A204.1 (cell line): ENCODE results near the gene NABP2.
"Not testable (repeated sequence)": the region's sequence is repeated elsewhere in the genome, so short reads cannot be mapped to it uniquely, and the experiment has no call there.

Experiments
- FAIRE-seq: peaks from 2 replicates; lab custom pipeline; 2012; peaks lifted over from hg19 to GRCh38; lab: Jason Lieb, UNC

NABP2 gene

DNA sequence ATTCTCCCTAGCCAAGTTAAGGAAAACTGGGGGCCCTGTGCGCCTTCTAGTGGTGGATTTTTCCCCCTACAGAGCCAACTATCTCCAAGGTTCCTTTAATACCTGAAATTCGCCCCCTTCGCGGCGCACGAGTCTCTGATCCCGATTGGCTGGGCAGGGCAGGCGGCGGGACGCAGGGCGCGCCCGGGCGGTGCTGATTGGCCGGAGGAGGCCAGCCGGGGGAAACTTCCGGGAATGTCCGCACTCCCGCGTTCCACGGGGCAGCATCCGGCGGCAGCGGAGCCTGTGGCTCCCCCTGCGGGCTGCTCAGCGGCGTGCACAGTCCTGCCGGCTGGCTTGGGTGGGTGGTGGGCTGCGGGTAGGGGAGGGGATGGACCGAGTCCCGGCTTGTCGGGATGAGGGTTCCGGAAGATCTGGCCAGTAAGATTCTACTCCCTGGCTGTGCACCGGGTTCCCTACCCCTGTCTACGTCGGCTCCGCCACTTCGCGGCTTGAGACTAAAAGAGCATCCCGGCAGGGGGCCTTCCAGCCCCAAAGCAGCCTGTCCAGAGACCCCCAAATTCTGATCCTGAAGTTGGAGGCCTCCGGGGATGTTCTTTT lies at the start of gene NABP2:
Gene NABP2 (plus strand): TSS at position 241 of the 600 bp plus-strand sequence. CDS start 515 bp downstream, outside the sequence.
- peak; percentile 98 for FAIRE-seq

DNA sequence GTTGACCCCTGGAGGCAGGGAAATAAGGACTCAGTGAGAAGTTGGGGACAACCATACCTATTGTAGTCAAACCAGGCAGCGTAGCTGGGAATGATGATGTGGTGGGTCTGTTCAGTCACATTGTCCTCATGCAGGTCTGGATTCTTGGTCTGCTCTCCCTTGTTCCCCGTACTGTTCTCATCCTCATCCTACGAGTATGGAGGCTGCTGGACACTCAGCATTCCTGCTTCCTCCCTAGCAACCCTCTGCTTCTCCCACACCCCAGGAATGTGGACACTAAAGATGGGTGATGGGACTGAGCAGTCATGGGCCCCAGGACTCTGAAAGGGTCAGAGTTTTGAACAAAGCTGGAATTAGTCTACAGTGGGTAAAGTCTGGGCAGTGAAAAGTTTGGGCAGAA lies 45.8 kb upstream of the NABP2 start:
- no peak for FAIRE-seq

DNA sequence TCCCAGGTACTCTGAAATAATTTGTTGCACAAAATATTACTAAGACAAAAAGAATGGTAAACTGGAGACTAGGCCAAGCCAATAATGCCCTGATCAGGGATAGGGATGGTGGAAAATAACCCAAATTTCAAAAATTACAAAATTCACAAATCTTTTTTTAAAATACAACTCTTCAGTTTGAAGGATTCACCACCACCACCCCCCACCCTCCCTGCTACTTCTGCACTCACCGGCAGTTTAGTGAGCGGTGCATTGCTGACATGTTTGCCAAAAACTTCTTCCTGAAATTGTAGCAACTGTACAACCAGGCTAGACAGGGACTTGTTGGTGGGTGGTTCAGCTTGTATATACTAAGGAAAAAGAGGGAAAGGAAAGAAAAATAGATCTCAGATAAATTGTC lies 37.2 kb upstream of the NABP2 start:
- no peak for FAIRE-seq

DNA sequence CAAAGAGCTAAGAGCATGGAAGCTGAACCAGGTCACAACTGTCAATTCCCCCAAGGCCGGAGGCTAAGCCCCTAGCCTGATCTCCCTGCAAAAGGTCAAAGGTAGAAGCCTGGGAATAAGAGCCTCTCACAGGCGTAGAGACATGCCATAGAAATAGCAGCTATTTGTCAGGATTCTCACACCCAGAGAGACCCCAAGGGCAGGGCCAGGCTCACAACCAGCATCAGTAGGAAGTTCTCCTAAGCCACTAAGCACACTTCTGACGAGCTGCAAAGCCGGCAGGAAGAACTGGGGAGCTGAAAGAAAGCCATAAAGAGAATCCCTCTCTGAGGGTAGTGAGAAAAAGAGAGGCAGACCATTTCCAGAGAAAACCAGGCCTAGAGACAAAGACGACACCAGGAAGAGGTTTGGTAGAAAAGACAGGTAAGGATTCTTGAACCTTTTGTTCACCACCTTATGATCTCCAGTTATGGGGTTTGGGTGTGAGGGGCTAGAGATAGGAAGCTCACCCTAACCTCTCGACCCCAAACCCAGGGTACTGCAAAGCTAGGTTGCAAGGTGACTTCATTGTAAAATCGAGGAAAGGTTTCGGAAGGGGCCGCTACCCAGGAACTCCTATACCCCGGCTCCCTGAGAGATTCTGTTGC lies 35.9 kb upstream of the NABP2 start:
- FAIRE-seq, result no peak

DNA sequence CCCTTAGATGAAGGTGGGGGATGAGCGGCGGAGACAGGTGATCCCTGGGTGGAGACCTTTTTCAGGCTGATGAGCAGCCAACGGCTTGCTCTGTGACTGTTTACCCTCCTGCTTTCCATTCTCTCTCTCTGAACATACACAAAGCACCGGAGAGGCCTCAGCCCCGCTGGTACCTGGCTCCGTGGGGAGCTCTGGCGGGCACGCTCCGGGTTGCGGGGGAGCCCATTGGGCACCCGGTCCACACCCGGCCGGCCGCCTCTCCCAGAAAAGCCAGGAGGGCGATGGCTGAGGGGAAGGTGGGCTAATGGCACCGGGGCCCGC lies 35.4 kb upstream of the NABP2 start:
- no peak for FAIRE-seq

DNA sequence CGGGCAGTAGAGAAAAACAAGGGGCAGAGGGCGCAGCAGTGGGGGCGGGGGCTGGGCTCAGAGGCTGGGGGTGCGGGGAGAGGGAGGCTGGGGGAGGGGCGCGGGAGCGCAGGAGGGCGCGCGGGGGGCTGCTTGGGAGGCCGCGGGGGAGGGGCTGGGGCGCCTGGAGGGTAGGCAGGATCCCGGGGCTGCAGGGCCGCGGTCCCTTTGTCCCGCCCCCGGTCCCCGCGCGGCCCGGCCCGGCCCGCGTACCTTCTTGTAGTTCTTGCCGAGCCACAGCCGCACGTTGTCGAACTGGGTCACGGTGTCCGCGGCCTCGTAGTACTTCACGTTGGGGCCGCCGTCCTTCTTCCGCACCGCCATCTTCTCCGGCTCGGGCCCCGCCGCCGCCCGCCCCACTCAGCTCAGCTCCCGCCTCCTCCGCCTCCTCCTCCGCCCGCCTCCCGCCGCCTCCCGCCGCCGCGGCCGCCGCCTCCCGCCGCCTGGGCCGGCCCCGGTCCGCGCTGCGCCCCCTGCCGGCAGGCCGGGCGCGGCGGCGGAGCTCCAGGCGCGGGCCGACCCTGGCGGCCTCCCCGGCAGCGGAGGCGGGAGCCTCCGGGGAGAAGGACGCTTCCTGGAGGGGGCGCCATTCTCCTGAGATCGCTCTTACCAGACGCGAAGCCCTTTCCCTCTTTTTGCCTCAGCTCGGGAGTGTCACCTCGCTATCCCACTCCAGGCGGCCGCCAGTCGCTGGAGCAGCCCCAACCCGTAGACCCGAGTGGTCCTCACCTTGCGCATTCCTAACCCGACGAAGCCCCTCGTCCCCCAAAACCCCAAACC lies 34.8 kb upstream of the NABP2 start, which contains the start of gene SMARCC2:
Gene SMARCC2 (minus strand): TSS at position 385 of the 819 bp plus-strand sequence. CDS start 22 bp downstream, at position 363.
- FAIRE-seq, result no peak

DNA sequence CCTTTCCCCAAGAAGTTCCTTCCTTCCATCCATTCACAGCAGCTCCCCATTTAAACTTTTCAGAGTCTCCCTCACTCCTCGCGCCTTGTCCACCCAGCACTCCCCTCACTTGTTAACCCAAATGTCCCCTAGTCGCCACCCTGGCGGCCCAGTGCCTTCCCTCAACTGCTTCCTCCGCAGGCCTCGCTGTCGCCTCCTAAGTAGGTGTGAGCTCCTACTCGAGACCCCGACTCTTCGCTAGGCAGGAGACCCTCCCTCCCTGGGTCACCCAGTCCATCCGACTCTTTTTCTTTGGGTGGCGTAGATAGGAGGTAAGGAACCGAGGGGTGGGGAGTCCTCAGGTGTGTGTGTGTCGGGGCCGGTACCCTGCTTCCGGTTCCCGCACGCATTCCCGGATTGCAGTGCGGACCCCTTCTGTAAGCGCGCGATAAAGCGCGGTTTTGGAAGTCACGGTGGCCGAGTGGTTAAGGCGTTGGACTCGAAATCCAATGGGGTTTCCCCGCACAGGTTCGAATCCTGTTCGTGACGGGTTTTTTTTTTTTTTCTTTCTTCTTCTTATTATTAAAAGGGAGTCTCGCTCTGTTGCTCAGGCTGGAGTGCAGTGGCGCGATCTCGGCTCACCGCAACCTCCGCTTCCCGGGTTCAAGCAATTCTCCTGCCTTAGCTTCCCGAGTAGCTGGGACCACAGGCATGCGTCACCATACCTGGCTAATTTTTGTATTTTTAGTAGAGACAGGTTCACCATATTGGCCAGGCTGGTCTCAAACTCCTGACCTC lies 34.0 kb upstream of the NABP2 start:
- FAIRE-seq, result no peak

DNA sequence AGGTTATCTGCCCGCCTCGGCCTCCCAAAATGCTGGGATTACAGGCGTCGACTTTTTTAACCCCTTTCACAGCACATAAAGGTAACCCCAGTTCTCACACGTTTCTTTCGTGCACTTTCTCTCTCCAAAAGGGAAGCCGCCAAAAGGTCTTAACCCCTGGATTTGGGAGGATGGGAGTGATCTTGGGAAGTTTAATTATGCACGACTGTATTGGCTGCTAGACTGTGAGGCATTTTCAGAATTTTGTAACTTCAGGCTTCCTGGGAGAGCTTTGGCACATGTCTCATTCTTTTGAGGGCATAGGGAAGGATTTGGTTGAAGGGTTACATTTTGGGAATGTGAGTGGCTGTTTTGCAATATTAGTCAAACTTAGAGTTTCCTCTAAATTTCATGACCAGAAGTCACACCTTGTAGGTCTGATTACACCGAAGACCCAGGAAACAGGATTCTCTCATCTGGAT lies 33.4 kb upstream of the NABP2 start:
- FAIRE-seq, result no peak

DNA sequence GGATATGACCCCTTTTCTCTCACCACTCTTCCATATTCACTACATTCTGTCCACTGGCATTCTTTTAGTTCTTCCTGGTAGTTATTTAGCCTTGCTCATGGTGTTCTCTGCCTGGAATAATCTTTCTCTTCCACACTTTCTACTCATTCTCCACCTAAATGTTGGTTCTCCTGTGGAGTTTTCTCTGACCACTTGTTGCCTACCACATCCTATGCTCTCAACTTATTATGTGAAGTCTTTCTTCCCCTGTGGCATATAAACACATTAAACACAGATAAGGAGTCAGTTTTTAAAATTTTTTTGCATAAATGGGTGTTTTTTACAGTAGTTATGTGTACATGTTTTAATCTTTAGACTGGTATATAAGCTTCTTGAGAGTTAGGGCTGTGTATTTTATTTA lies 31.6 kb upstream of the NABP2 start:
- FAIRE-seq, result no peak

DNA sequence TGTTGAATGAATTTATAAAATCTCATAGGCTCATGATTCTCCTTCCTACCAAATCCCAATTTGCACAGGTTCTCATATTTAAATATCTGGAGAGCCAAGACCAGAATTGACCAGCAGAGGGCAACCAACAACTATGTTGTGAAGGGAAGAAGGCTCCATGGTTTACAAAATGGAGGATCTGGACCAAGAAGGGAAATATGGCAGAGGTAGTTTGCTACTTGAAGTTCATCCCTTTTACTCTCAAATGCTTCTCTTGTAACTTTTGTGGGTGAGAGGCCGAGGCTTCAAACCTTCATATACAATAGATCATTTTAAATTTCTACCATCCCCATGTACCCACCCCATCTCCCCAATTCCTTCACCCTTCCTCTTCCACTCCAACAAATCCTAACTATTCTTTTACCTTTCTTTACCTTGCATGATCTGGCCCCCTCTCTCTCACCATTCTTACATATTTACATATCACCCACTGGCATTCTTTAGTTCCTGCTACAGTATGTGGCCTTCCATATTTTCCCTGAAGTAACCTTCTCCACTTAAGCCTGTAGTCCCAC lies 31.0 kb upstream of the NABP2 start:
- FAIRE-seq, result peak; percentile 95

DNA sequence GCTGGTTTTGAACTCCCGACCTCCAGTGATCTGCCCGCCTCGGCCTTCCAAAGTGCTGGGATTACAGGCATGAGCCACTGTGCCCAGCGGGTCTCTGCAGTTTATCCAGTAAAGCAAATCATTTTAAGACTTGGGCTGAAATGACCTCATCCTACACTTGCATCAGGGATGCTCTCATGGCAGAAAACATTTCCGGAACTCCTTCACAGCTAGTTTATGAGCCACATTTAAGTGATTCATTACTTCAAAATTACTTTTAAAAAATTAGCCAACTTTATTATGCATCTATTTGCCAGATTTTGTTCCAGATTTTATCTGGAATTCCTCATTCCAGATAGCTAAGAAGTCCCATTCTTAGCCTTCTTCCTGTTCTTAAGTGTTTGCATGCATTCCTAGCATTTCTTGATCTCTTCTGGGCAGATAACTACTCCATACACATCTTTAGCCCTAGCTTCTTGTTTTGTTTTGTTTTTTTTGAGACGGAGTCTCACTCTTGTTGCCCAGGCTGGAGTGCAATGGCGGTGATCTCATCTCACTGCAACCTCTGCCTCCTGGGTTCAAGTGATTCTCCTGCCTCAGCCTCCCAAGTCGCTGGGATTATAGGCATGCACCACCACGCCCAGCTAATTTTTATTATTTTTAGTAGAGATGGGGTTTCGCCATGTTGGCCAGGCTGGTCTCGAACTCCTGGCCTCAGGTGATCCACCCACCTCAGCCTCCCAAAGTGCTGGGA lies 27.2 kb upstream of the NABP2 start:
- not testable (repeated sequence) for FAIRE-seq

DNA sequence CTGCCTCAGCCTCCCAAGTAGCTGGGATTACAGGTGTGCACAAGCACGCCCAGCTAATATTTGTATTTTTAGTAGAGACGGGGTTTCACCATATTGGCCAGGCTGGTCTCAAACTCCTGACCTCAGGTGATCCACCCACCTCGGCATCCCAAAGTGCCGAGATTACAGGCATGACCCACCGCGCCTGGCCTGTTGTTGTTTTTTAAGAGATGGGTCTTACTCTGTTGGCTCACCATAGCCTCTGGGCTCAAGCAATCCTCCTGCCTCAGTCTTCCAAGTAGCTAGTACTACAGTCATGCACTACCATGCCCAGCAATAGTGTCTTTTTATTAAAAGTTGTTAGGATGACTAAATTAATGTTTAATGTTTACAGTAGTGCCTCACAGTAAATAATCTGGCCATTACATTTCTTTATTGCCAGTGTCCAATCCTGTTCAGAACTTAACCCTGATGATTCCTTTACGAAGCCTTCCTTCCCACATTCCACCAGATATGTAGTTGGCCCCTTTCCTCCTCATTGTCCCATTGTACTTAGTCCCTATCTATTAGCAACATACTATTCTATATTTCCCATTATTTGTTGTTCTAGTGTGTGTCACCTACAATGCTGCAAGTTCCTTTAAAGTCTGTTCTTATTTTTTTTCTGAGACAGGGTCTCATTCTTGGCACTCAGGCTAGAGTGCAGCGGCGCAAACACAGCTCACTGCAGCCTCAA lies 26.1 kb upstream of the NABP2 start:
- no peak for FAIRE-seq

DNA sequence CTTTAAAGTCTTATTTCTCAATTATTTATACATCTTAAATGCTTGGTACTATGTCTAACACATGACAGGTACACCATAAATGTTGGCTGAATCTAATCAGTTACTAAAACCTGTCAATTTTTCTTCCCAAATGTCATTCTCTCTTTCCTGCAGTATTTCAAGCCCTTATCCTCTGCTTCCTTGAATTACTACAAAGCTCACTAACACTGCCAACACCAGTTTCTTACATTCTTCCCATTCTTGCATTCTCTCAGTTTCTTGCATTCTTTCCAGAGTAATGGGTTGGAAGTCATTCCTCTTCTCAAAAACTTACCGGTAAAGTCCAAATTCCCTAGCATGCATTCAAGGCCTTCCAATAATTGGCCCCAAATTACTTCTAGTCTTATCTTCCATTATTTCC lies 25.3 kb upstream of the NABP2 start:
- no peak for FAIRE-seq

DNA sequence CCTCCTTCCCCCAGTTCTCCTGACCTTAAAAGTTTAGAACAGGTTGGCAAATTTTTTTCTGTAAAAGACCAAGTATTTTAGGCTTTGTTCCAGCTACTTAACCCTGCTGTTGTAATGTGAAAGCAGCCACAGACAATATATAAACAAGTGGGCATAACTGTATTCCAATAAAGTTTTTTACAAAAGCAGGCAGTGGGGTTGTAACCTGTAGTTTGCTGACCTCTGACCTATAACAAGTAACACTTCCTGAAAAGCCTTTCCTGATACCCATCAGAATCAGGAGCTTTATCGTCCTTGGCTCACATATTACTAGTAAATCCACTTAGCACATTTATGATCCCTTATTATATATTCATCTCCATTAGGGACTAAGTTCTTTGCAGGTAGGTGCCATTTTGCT lies 21.8 kb upstream of the NABP2 start:
- FAIRE-seq, result no peak

DNA sequence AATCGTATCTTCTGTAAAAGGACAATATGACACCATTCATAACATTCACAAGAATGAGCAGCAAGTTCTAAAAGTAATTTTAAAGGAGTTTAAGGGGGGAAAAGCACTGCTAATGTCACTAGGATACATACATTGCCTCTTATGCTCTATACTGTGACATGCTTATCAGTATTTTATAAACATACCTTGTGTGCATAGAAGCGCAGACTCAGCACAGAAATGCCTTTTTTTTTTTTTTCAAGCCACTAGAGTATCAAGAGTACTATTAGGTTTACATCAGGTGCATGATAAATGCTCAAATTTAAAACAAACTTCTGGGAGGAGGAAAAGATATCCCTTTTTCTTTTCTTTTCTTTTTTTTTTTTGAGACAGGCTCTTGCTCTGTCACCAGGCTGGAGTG lies 21.3 kb upstream of the NABP2 start:
- FAIRE-seq, result no peak

DNA sequence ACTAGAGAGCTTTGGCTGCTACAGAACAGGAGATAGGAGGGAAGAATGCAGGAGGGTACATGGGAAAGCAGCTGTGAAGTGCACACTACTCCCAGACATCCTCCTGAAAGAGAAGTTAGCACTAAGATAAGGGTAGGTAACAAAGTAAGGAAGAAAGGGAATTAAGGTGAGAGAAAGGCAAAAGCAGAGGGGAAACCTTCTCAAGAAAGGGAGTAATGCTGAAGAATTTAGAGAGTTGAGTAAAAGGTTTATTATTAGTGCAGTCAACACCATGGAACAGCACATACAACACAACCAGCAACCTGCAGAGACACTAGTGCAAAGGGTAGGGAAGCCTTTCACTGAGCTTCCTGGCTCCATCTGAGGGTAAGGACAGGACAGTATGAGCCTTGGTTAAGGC lies 19.9 kb upstream of the NABP2 start:
- FAIRE-seq, result no peak

DNA sequence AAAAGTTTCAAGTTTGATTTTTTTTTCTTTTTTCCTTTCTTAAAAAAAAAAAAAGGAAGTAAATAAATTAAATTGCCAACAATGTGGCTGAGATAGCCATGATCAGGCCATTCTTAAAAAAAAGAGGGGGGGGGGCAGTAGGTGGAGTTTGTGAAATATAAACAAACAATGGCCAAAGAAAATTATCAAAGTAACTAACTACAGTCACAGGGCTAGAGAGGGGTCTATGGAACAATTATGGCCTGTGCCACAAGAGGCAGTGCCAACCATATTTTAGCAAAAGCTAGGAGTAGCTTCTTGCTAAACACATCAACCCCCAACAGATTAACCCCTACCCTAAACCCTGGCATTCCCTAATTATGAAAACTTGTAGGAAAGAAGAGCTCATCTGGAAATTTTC lies 18.7 kb upstream of the NABP2 start:
- no peak for FAIRE-seq

DNA sequence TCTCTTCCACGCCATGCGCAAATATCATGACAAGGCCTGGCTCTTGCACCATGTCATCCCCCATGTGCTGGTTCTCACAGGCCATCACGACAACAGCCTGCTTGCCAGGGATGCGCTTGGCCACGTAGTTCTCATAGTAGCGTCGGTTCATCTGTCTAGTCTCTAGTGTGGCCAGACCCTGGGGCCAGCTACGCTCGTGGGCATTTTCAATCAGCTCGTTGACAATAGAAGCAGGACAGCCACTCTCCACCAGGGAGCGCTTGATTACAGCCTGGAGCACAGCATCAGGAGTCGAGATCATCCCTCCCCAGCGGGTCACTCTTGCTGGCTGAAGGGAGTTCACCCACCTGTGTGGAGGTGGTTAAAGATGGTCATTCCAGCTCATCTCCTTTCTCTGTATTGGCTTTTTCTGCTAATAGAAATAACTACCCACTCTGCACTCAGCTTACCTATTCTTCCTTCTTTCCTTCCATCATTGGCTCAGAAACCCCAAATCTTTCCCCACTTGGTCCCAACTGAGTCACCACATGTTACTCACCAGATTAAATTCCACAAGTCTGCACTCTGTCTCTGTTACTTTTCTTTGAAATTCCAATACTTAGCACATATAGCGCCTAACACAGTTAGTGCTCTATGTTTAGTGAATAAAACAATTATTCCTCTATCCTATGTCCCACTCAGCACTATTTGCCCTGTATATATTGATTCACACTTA lies 17.5 kb upstream of the NABP2 start:
- no peak for FAIRE-seq

DNA sequence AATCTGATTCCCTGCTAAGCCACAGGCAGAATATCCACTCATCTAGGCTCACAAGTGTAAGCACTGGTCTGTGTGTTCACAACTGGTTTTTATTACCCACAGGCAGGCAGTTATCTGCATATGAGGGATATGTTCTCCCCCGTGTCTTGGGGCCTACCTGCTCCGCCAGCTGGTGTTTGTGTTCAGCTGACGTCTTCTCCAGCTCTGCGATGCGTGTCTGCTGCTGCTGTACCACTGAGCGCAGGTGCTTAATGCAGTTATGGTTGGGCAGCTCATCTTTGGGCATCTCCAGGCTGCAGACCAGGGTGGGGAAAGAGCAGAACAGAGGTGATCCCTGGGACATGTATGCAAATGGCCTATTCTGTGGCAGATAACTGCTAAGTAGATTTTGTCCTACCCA lies 16.1 kb upstream of the NABP2 start:
- no peak for FAIRE-seq

DNA sequence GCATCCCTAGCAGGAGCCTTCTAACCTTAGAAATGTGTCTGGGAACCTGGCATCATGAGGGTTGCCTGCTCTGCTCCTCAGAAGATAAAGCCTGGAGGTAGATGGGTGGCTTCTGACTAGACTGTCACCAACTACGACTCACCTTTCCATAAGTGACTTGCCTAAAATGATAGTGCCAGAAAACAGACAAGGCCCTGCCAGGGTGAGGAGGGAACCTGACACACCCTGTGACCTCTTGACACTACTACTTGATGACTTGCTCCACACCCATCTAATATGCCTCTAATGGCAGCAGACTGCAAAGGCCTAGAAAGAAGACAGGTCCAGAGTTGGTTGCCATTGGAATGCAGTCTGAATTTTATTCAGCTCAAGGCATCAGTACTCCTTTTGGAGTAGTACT lies 11.8 kb upstream of the NABP2 start:
- no peak for FAIRE-seq
